Hematopoietic multipotent progenitor cell treated with erythropoietin and hydrocortisone succinate and interleukin-3 and kit ligand, for 15 days (in vitro differentiated cells): ENCODE measurements around the gene ZC3H18.

Experiments
- DNase-seq: peaks from one replicate; pipeline ENCODE4 v3.0.0-alpha.2; 2015; ENCODE audit warnings: low spot score

Gene ZC3H18

GRCh38 chr16:88569985-88570690 lies at the start of gene ZC3H18:
ZC3H18 (plus strand) TSS chr16:88570403; CDS start chr16:88577124, 6,721 bp downstream.
- DNase-seq = peak; percentile 99

- DNase-seq = no peak
Observed at GRCh38 chr16:88521674-88522073, 48.5 kb upstream of the ZC3H18 start.

GRCh38 chr16:88522276-88522949 lies 47.8 kb upstream of the ZC3H18 start:
- DNase-seq = no peak

GRCh38 chr16:88523309-88524161 lies 46.7 kb upstream of the ZC3H18 start:
- DNase-seq = peak; percentile 76

GRCh38 chr16:88524274-88524972 lies 45.8 kb upstream of the ZC3H18 start:
- DNase-seq = no peak

- no peak for DNase-seq
Observed at GRCh38 chr16:88524973-88525662, 45.1 kb upstream of the ZC3H18 start.

GRCh38 chr16:88525663-88525990 lies 44.6 kb upstream of the ZC3H18 start:
- no peak for DNase-seq

- no peak for DNase-seq
Observed at GRCh38 chr16:88526008-88526905, 43.9 kb upstream of the ZC3H18 start.

GRCh38 chr16:88526906-88527185 lies 43.4 kb upstream of the ZC3H18 start:
- DNase-seq = no peak

GRCh38 chr16:88527186-88527936 lies 42.8 kb upstream of the ZC3H18 start:
- peak; percentile 72 for DNase-seq

GRCh38 chr16:88527937-88528743 lies 42.1 kb upstream of the ZC3H18 start:
- DNase-seq = no peak

GRCh38 chr16:88528902-88529318 lies 41.3 kb upstream of the ZC3H18 start:
- DNase-seq = no peak

GRCh38 chr16:88529596-88529995 lies 40.6 kb upstream of the ZC3H18 start:
- DNase-seq = no peak

- DNase-seq = no peak
Observed at GRCh38 chr16:88530051-88530857, 39.9 kb upstream of the ZC3H18 start.

GRCh38 chr16:88530858-88531203 lies 39.4 kb upstream of the ZC3H18 start:
- DNase-seq = peak; percentile 28

- DNase-seq = no peak
Observed at GRCh38 chr16:88531346-88531745, 38.9 kb upstream of the ZC3H18 start.

GRCh38 chr16:88531931-88532433 lies 38.2 kb upstream of the ZC3H18 start:
- no peak for DNase-seq
